HG03575 (cell line): ENCODE results near the gene OR52W1.
A peak's percentile ranks its signal among the peaks of the same experiment; 100 is the strongest.

Experiments used
- ATAC-seq: cut with Tn5 transposase; IDR thresholded peaks from one replicate; pipeline ENCODE4 v1.9.1; 2021; ENCODE audit not compliant: unreplicated experiment, insufficient number of reproducible peaks, low FRiP score; ENCODE audit errors: extremely low read depth

The OR52W1 gene

DNA sequence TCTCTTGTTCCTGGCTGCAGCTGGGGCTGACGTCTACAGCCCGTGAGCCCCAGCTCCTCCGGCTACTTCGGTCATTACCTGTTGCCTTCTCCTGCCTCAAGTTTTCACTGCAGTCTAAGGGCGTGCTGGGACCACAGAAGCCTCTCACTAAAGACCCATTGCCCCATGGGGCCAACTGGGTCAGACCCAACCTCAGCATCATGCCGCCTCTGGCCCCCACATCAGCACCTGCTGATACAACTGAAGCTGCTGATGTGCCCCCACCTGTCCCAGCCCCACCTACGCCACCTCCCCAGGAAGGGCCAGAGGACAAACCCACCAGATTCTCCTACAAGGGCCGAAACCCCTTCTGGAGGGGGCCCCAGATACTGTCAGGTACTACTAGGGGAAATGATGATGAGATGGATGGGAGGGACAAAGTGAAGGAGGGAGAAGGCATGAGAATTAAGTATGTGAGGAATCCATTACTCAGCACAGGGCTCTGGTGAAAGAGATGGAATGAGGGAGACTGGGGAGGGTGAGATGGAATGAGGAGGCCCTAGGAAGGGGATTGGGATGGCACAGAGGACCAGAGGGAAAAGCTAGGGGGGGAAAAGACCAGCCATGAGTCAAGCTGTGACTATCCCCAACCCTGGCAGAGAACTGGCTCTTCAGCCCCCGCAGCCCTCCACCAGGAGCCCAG is 11.4 kb downstream of the OR52W1 start:
- no peak for ATAC-seq

DNA sequence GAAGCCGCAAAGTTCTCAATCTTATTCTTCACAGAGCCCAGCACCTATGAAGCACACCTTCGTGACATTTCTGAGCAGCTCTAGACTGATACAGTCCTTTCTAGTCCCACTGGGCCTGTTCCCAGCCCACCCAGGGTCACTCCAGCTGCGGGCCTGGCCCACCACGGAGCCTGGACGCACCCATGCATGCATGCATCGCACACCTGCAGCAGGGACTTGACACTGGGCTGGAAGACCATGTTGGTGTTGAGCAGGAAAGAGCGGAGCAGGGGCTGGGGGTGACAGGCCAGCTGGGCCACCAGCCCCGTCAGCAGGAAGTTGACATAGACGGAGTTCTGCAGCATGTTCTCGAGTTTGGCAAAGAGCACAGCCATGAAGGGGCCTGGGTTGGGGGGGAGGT is 15.5 kb downstream of the OR52W1 start:
- no peak for ATAC-seq

DNA sequence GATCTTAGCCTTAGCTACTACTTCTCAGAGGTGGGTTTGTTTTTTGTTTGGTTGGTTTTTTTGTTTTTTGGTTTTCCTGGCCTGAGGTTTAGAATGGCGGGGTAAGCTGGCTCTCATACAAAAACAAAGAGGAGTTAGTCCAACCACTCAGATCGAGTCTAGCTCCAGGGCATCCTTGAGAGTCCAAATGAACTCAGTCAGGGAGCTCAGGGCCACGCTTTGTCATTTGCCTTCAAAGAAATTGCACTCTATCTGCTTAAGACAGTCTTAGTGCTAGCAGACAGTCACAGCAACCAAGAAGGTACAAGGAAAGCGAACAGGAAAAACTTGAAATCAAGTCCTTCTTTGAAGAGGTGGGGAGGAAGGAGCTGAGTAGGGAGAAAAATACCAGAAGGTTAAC is 17.5 kb downstream of the OR52W1 start:
- no peak for ATAC-seq

DNA sequence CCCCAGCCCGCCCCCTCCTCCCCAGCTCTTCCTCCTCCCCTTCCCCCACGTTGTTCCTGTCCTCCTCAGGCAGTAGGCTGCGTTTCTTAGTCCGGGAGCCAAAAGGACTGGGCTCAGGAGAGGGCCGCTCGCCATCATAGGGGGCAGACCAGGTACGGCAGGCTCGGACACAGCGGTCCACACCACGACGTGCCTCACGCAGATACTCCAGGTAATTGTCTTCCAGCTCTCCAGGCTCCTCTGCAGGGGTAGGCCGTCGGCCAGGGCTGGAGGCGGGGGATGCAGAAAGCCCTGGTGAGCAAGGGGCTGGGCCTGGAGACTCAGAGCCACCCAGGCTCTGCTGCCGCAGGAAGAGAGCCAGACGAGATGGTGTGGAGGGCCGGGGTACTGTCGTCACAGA is 18.7 kb downstream of the OR52W1 start:
- no peak for ATAC-seq

DNA sequence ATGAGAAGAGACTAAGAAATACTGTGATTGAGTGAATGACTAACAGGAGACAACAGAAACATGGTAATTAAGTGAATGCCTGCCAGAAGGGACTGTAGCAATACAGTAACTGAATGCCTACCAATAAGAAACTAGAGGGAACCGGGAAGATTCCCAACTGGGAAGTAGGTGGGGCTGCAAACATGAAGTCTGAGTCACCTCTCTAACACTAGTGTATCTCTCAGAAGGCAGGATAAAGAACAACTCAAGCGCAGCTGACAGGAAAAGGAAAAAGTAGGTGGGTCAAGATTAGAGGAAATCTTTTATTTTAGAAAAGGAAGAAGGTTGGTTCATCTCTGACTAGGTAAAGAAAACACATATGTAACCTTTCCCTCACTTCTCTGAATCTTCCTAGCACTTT is 20.3 kb downstream of the OR52W1 start:
- ATAC-seq: no peak

DNA sequence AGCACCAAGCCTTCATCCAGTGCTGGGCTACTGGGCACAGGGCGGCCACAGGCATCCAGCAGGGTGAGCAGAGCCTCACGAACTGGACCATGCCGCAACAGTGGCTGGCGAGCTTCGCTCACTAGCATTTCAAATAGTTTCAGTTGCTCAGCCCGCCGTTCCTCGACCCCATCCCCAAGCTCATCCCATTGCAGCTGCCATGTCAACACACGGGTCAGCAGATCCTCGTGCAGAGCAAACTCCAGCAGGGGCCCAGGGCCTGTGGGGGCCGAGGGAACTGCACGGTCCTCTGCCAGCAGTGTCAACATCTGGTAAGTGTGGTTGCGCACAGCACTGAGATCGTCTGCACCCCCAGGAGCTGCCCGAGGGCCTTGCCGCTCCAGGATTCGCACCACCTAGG is 24.8 kb downstream of the OR52W1 start:
- no peak for ATAC-seq

DNA sequence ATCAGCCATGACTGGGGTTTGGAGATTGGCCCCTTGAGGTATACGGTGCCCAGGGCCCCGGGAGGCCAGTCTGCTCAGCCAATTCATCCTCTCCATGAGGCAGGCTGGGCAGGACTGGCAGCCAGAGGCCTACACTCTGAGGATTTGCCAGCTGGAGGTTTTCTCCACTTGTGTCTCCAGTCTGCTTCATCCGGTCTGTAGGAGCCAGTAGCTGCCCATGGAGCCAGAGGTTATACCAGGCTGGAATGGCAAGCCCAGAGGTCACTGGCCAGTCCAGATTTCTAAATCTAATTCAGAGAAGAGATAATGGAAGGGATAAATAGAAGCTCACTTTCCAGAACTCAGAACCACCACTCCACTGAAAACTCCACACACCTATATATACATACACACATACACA is 25.4 kb downstream of the OR52W1 start:
- no peak for ATAC-seq

DNA sequence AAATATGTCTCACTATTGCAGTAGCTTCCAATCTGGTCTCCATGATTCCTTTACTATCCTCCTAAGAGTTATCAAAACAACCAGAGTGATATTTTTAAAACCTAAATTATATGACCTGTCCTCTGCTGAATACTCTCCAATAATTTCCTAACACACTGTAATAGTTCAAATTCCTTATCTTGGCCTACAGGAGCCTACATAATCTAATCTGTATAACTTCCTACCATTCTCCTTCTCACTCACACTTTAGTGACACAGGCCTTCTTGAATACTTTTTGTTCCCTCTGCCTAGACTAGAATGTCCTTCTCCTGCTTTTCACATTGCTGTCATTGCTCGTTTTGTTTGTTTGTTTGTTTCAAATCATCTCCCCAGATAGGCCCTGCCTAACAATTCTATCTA is 26.0 kb downstream of the OR52W1 start:
- ATAC-seq: no peak

DNA sequence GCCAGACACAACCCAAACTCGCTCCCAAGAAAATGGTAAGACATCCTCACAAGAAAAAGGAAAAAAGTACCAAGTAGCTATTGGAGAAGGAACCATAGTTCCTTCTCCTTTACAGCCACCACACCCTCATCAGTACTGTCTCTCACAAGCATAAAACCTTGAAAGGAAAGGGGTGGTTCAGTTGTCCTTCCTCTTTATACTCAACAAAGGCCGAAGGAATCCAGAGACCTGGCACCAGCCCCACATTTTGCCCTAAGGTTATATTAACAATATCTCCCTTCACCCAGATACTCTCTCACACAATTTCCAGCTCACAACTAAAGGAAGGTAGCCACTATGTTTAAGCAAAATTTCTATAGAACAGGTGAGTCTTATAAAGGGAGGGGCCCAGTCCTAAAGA is 26.9 kb downstream of the OR52W1 start:
- ATAC-seq: no peak

DNA sequence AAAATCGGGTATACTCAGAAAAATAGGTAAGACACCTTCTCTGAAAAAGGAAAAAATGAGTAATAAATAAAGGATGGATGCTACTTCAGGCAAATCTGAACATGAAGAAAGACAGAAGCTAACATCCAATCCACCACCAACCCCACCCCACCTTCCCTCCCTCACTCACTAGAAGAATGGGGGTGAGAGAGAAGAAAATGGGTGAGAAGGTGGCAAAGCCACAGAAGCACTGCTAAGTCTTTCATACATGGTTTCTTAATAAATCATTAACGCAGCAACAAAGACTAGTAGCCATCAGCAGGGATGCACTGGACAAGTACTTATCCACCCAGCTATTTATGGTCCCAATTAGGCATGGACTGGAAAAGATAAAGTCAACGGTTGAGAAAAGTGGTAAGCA is 29.5 kb downstream of the OR52W1 start:
- no peak for ATAC-seq

DNA sequence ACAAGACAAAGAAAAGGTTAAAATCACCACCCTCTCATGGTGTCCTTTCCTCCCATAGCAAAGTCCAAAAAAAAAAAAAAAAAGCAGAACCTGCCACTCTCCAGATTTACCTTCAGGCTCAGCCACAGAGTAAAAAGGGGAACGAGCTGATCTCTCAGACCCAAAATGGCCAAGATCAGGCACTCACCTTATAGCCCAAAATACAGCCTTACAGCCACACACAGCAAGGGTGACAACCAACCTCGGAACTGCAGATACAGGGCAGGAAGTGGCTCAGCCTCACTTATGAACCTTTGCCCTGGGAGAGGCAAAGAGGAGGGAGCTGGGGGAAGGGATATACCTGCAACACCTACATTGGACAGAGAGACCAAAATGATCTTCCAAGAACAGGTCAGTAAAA is 30.9 kb downstream of the OR52W1 start:
- ATAC-seq: no peak

DNA sequence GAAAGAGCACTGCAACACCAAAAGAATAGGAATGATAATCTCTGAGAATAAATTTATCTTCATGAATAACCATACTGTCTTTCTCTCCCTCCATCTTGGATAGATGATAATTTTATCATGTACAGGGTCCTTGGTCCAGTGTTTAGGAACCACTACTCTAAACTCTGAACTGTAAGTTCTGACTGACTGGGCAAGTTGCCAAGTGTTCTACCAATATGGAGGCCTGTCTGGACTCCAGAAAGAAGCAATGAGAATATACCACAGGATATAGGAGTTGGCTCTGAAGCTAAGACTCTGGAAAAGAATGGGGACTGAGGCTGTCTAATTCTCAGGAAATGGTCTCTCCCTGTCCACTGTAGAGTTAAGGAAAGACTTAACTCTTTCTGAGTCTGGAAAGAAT is 33.9 kb downstream of the OR52W1 start:
- ATAC-seq: no peak

DNA sequence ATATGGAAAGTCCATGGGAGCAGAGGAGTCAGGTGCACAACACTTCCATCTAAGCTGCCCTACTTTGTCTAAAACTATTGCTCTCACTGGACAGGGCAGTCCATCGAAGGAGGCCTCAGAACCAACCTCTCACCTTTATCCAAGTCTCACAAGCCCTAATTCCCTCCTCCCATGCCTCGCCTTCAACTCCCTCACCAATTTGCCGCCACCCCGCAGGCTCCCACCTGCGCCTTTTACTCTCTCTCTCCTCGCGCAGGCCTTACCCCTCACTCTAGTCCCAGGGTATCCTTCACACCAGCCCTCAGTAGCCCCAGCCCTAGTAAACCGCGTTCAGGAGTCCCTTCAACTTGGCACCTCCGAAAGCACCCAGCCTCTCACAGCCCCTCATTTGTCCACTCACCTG is 35.0 kb downstream of the OR52W1 start:
- ATAC-seq: no peak

DNA sequence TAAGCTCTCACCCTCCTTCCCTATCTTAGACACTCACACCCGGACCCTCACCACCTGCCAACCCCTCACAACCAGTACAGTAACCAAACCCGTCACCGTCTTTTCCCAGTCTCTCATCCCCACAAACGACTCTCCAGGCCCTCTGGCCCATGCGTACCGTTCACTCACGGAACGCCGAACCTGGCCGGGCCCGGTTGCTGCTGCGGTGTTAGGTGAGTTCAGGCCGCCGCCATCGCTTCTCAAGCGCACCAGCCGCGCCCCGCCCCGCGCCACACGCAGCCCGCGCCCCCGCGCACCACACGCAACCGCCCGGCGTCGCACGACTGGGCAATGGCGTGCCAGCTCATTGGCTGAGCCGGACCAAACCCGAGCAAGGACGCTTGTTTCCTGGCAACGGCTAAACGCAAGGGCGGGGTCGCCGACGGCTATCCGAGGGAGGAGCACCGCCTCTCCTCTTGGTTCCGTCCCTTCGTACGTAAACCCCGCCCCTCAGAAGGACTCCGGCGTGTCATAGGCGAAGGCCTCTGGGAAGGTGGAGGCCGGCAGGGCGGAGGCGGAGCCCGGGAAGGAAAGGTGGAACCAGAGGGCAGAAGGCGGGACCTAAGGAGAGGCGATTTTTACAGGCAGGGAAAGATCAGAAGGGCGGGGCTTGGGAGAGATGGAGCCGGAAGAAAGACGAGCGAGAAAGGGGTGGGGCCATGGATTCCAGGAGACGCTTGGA is 35.5 kb downstream of the OR52W1 start, which contains the start of gene FHIP1B:
TSS of gene FHIP1B (minus strand) at position 250 of the 721 bp plus-strand sequence. CDS start 10,120 bp downstream, outside the sequence.
- peak; percentile 95 for ATAC-seq

DNA sequence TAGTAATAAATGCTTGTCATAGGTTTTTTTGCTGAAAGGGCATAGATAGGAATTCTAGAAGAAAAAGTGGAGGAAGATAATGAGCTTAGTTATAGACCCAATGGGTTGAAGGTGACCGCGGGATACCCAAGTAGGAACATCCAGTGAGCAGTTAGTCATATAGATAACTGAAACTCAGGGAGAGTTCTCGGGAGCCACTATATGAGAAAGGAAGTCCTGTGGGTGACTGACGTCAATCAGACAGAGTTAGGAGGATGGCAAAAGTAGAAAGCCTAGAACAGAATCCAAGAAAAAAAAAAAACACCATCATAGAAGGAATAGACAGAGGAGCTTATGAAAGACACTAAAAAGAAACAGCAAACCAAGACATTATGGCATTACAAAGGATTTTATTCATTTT is 38.2 kb downstream of the OR52W1 start:
- ATAC-seq: no peak

DNA sequence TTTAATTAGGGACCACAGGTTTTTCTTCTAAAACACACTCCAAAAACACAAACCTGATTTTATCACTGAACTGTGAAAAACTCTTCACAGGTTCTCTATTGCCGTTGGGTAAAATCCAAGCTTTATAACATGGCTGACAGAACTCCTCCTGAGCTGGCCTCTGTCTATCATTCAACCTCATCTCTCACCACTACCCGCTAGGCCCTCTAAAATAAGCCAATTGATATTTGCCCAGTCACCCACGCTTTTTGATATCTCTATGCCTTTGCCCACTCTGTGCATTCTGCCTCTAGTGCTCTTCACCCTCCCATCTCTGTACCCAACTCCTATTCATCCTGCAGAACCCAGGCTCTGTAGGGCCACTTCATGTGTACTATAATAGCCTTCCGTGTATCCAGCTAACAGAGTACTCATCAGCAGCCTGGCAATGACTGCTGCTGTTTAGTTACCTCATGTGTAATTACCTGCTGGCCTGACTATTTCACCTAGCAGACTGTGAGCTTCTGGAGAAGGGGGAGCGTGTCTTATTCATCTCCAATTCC is 38.8 kb downstream of the OR52W1 start:
- ATAC-seq: no peak

DNA sequence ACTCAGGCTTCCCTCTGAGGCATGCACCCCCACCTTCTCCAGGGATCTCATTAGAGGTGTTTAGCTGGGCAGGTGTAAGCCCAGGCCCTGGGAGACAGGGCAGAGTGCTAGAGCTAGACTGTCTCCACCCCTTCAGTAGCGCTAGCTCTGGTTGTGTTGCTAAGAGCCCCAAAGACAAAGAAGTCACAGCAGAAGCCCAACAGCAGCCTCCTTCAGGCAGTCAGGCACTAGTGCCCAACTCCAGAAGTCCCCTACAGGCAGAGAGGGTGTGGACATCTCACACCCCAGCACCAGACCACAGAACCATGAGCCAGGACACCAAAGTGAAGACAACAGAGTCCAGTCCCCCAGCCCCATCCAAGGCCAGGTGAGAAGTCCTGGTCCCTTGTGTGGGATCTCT is 39.9 kb downstream of the OR52W1 start, which contains the start of gene CNGA4:
TSS of gene CNGA4 (plus strand) at position 188 of the 400 bp plus-strand sequence. CDS start at position 306, 118 bp downstream.
- no peak for ATAC-seq

DNA sequence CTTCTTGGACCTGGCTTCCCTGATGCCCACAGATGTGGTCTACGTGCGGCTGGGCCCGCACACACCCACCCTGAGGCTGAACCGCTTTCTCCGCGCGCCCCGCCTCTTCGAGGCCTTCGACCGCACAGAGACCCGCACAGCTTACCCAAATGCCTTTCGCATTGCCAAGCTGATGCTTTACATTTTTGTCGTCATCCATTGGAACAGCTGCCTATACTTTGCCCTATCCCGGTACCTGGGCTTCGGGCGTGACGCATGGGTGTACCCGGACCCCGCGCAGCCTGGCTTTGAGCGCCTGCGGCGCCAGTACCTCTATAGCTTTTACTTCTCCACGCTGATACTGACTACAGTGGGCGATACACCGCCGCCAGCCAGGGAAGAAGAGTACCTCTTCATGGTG is 41.1 kb downstream of the OR52W1 start:
- no peak for ATAC-seq

DNA sequence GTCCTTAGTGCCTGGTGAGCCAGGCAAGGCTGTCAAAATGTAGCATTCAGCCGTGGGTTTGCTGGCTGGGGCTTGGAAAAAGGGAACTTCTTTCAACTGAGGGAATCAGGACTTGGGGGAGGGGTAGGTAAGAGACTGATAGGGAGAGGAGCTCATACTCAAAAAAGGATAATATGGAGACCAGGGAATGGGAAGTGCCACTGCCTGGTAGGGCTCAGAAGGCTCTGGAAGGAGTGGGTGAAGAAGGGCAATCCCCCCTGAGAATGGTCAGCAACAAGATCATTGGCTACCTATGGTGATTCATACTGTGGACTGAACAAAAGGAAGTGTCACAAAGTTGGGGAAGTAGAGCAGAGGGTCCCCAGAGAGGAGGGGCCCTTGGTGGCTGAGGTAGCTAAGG is 41.8 kb downstream of the OR52W1 start:
- no peak for ATAC-seq

DNA sequence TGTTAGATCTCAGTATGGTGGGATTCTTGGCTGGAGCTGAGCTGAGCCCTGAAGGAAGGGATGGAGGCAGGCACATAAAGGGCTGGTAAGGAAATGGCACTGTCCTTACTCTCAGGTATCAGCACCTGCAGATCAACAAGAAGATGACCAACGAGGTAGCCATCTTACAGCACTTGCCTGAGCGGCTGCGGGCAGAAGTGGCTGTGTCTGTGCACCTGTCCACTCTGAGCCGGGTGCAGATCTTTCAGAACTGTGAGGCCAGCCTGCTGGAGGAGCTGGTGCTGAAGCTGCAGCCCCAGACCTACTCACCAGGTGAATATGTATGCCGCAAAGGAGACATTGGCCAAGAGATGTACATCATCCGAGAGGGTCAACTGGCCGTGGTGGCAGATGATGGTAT is 42.3 kb downstream of the OR52W1 start:
- no peak for ATAC-seq
